H1 (cell line): ENCODE measurements around the gene GOLGA6C. TPM values are rescaled to one million over a fixed set of nuclear protein-coding genes. Genes with fewer than 3 reads are reported as not detected.
"Not testable (repeated sequence)": the region's sequence is repeated elsewhere in the genome, so short reads cannot be mapped to it uniquely, and the experiment has no call there.

Experiments
- CTCF ChIA-PET: fragments of 300-600 bp; sonication (Branson Sonifier 250); formaldehyde crosslinking; loops from one replicate; lab custom pipeline; 2021; ENCODE audit not compliant: partially characterized antibody; lab: Charles Lee
- POLR2A ChIA-PET: fragments of 300-600 bp; sonication (Branson Sonifier 250); formaldehyde crosslinking; loops from one replicate; lab custom pipeline; 2021; ENCODE audit warnings: inconsistent platforms; ENCODE audit not compliant: partially characterized antibody; lab: Charles Lee
- DNase-seq, 2 experiments: peaks; one replicate each; pipeline versions ENCODE4 v3.0.0 to v3.0.0-alpha.2; 2010 to 2022; ENCODE audit warnings: low spot score in 2 of 2, low read depth in 1 of 2, mixed read lengths in 1 of 2
- FAIRE-seq: peaks from 2 replicates; lab custom pipeline; 2011; peaks lifted over from hg19 to GRCh38; lab: Jason Lieb, UNC
- H2AFZ ChIP-seq: 2 replicates; pipeline ENCODE4 v1.8.1; 2012; ENCODE audit warnings: low read length, inconsistent platforms
- H2AK5ac ChIP-seq: 2 replicates; pipeline ENCODE4 v1.6.1; 2013; ENCODE audit warnings: low read depth, low read length
- H2BK120ac ChIP-seq: replicated peaks from 2 replicates; pipeline ENCODE3; 2013; ENCODE audit warnings: low read depth, low read length, inconsistent platforms
- H2BK12ac ChIP-seq: 2 replicates; pipeline ENCODE4 v1.6.1; 2013; ENCODE audit warnings: low read depth, low read length
- H2BK15ac ChIP-seq: 2 replicates; pipeline ENCODE4 v1.6.1; 2013; ENCODE audit warnings: low read length
- H2BK20ac ChIP-seq: 2 replicates; pipeline ENCODE4 v1.6.1; 2013; ENCODE audit warnings: low read length
- H2BK5ac ChIP-seq: 2 replicates; pipeline ENCODE4 v1.6.1; 2013; ENCODE audit warnings: low read depth, low read length
- H3K14ac ChIP-seq: 2 replicates; pipeline ENCODE4 v1.6.1; 2013; ENCODE audit warnings: inconsistent platforms; ENCODE audit not compliant: insufficient read length
- H3K18ac ChIP-seq: 2 replicates; pipeline ENCODE4 v1.6.1; 2013; ENCODE audit warnings: low read length; ENCODE audit errors: extremely low read depth
- H3K23ac ChIP-seq: 2 replicates; pipeline ENCODE4 v1.6.1; 2013; ENCODE audit warnings: inconsistent platforms; ENCODE audit not compliant: insufficient read length
- H3K23me2 ChIP-seq: 2 replicates; pipeline ENCODE4 v1.6.1; 2013; ENCODE audit warnings: low read depth, low read length
- H3K27ac ChIP-seq: 2 replicates; pipeline ENCODE4 v1.6.1; 2011; ENCODE audit warnings: low read depth, low read length, inconsistent platforms
- H3K27me3 ChIP-seq, 4 experiments: replicated peaks in 1 of 4; 1 replicate in 1 of 4; 2 replicates in 3 of 4; pipeline versions ENCODE4 v1.6.1 to v1.8.1; 2011 to 2013; ENCODE audit warnings: low read length in 3 of 4, mild to moderate bottlenecking in 3 of 4, inconsistent platforms in 2 of 4, mixed read lengths in 2 of 4, moderate library complexity in 1 of 4; ENCODE audit not compliant: control insufficient read depth in 3 of 4, insufficient read depth in 3 of 4; ENCODE audit errors: extremely low read depth in 1 of 4
- H3K36me3 ChIP-seq, 4 experiments: 2 replicates each; pipeline versions ENCODE4 v1.6.1 to v1.8.1; 2011 to 2013; ENCODE audit warnings: mild to moderate bottlenecking in 4 of 4, low read length in 3 of 4, moderate library complexity in 2 of 4, control low read depth in 1 of 4, inconsistent platforms in 1 of 4; ENCODE audit not compliant: insufficient read depth in 4 of 4, control insufficient read depth in 2 of 4
- H3K4ac ChIP-seq: replicated peaks from 2 replicates; pipeline ENCODE3; 2013; ENCODE audit warnings: low read length, low read depth, mixed read lengths, inconsistent platforms; ENCODE audit not compliant: insufficient read length
- H3K4me1 ChIP-seq, 4 experiments: replicated peaks in 1 of 4; 1 replicate in 1 of 4; 2 replicates in 3 of 4; pipeline versions ENCODE4 v1.6.1 to v1.8.1; 2011 to 2013; ENCODE audit warnings: low read length in 3 of 4, inconsistent platforms in 2 of 4, mixed read lengths in 1 of 4; ENCODE audit not compliant: insufficient read depth in 4 of 4, control insufficient read depth in 3 of 4
- H3K4me2 ChIP-seq, 2 experiments: 2 replicates each; pipeline versions ENCODE4 v1.6.1 to v1.8.1; 2011 to 2013; ENCODE audit warnings: low read depth in 2 of 2, low read length in 2 of 2, control low read depth in 1 of 2, inconsistent platforms in 1 of 2, mild to moderate bottlenecking in 1 of 2; ENCODE audit not compliant: insufficient read depth in 1 of 2
- H3K4me3 ChIP-seq, 4 experiments: fragments of 200-600, 300-600 bp in 1 of 4; sonication (generic), shearing (Covaris generic), sonication (Bioruptor Twin) in 1 of 4; 2 replicates each; pipeline versions ENCODE4 v1.5.1 to v1.8.1; 2011 to 2016; ENCODE audit warnings: low read length in 4 of 4, low read depth in 3 of 4, control low read depth in 2 of 4, inconsistent platforms in 2 of 4, mild to moderate bottlenecking in 2 of 4, mixed read lengths in 1 of 4, moderate library complexity in 1 of 4; ENCODE audit not compliant: insufficient read depth in 2 of 4; ENCODE audit errors: extremely low read depth in 1 of 4
- H3K56ac ChIP-seq: replicated peaks from 2 replicates; pipeline ENCODE3; 2013; ENCODE audit warnings: low read depth, mild to moderate bottlenecking, mixed read lengths, low read length, inconsistent platforms; ENCODE audit not compliant: insufficient read length
- H3K79me1 ChIP-seq: 2 replicates; pipeline ENCODE4 v1.6.1; 2013; ENCODE audit warnings: low read depth, low read length, control low read depth
- H3K79me2 ChIP-seq, 2 experiments: 2 replicates each; pipeline versions ENCODE4 v1.6.1 to v1.8.1; 2012 to 2013; ENCODE audit warnings: low read length in 2 of 2, mild to moderate bottlenecking in 2 of 2, inconsistent platforms in 1 of 2; ENCODE audit not compliant: insufficient read depth in 2 of 2, control insufficient read depth in 1 of 2
- H3K9ac ChIP-seq, 4 experiments: replicated peaks in 1 of 4; 1 replicate in 1 of 4; 2 replicates in 3 of 4; pipeline versions ENCODE4 v1.6.1 to v1.8.1; 2011 to 2013; ENCODE audit warnings: low read depth in 3 of 4, low read length in 3 of 4, control low read depth in 2 of 4, mild to moderate bottlenecking in 2 of 4, moderate library complexity in 2 of 4, inconsistent platforms in 1 of 4; ENCODE audit errors: extremely low read depth in 1 of 4
- H3K9me3 ChIP-seq, 2 experiments: 2 replicates each; pipeline versions ENCODE4 v1.6.1 to v1.8.1; 2012 to 2013; ENCODE audit warnings: mild to moderate bottlenecking in 2 of 2, moderate library complexity in 2 of 2, control low read depth in 1 of 2, inconsistent platforms in 1 of 2, low read depth in 1 of 2, low read length in 1 of 2, mixed read lengths in 1 of 2; ENCODE audit not compliant: insufficient read depth in 2 of 2
- H4K20me1 ChIP-seq, 2 experiments: replicated peaks in 1 of 2; 2 replicates each; pipeline versions ENCODE3 to v1.8.1; 2011 to 2013; ENCODE audit warnings: inconsistent platforms in 2 of 2, low read length in 2 of 2, mild to moderate bottlenecking in 1 of 2; ENCODE audit not compliant: insufficient read depth in 2 of 2, control insufficient read depth in 1 of 2
- H4K5ac ChIP-seq: 2 replicates; pipeline ENCODE4 v1.6.1; 2013; ENCODE audit warnings: low read length, low read depth, mixed read lengths, inconsistent platforms; ENCODE audit not compliant: insufficient read length
- H4K8ac ChIP-seq: 2 replicates; pipeline ENCODE4 v1.8.0; 2013; ENCODE audit warnings: mild to moderate bottlenecking, moderate library complexity, low read length, inconsistent platforms; ENCODE audit not compliant: insufficient read depth; ENCODE audit errors: extremely low read depth
- H4K91ac ChIP-seq: replicated peaks from 2 replicates; pipeline ENCODE3; 2013; ENCODE audit warnings: low read length, mixed read lengths, inconsistent platforms; ENCODE audit not compliant: insufficient read length
- WGBS, 2 experiments: shearing (Covaris generic) in 1 of 2; methylation state at CpG; one replicate each; pipeline versions ENCODE4 v1.1.6 to v1.1.7; 2013 to 2015; ENCODE audit warnings: low lambda C conversion rate in 2 of 2, mixed read lengths in 2 of 2, inconsistent platforms in 1 of 2, low coverage in 1 of 2, missing lambda C conversion rate in 1 of 2; ENCODE audit not compliant: insufficient replicate concordance in 2 of 2, insufficient coverage in 1 of 2, insufficient read length in 1 of 2; ENCODE audit errors: extremely low coverage in 1 of 2, missing lambda C conversion rate in 1 of 2; 5-methylcytosine and 5-hydroxymethylcytosine counted together
- polyA plus RNA-seq, 7 experiments: library from polyadenylated mRNA; depleted of rRNA in 3 of 7; stranded (reverse) in 5 of 7; unstranded in 2 of 7; fragments of >200 nt in 5 of 7; fragments of 200-250 nt in 2 of 7; gene quantifications; 1 replicate in 5 of 7; 2 replicates in 1 of 7; 4 replicates in 1 of 7; pipeline versions ENCODE4 v1.2.1 to v1.2.3, GENCODE V29; 2011 to 2013; ENCODE audit warnings: missing spikeins in 2 of 7, mixed read lengths in 2 of 7
- total RNA-seq: library from RNA; stranded (reverse); fragmentation: NEBNext Ultra II Directional; extraction: Animal tissue kit (Norgen Biotek cat#: 25700); gene quantifications from 2 replicates; pipeline ENCODE4 v1.2.1, GENCODE V29; 2021

The GOLGA6C gene
- total and polyA plus RNA-seq, 2 of the 8 experiments (the other 6 are each of a cell fraction or from before 2014, with no cell fraction given): 0.14 to 0.35 TPM

- H3K27ac ChIP-seq, H4K5ac ChIP-seq, H2BK20ac ChIP-seq, H3K4me2 ChIP-seq, CTCF ChIA-PET, H3K79me2 ChIP-seq, H3K23me2 ChIP-seq, H3K14ac ChIP-seq, POLR2A ChIA-PET, H4K91ac ChIP-seq, H2BK15ac ChIP-seq, H3K23ac ChIP-seq, H2BK120ac ChIP-seq, H3K9me3 ChIP-seq, H3K36me3 ChIP-seq, H3K56ac ChIP-seq, H2AK5ac ChIP-seq, DNase-seq, H3K18ac ChIP-seq, FAIRE-seq, H2BK5ac ChIP-seq, H3K9ac ChIP-seq, H2AFZ ChIP-seq, H3K4me3 ChIP-seq, H4K8ac ChIP-seq, H2BK12ac ChIP-seq, H3K79me1 ChIP-seq, H4K20me1 ChIP-seq, H3K4ac ChIP-seq, H3K4me1 ChIP-seq, H3K27me3 ChIP-seq: not testable (repeated sequence)
- WGBS, 2 experiments: 88% methylated on average over 4 of the region's 16 CpGs; no CpG with 5 or more reads in 1 of the 2 experiments
Measured at GRCh38 chr15:75258620-75259343, 648 bp downstream of the GOLGA6C start.

- H3K23me2 ChIP-seq, POLR2A ChIA-PET, H2BK20ac ChIP-seq, H3K4ac ChIP-seq, H3K36me3 ChIP-seq, H2BK120ac ChIP-seq, H3K79me2 ChIP-seq, H3K56ac ChIP-seq, H3K9ac ChIP-seq, H4K5ac ChIP-seq, H4K20me1 ChIP-seq, H3K14ac ChIP-seq, H3K79me1 ChIP-seq, H3K9me3 ChIP-seq, FAIRE-seq, H3K4me3 ChIP-seq, H2BK5ac ChIP-seq, H2BK12ac ChIP-seq, H2AK5ac ChIP-seq, H3K27me3 ChIP-seq, H3K4me1 ChIP-seq, H2AFZ ChIP-seq, H4K8ac ChIP-seq, H3K27ac ChIP-seq, H3K4me2 ChIP-seq, CTCF ChIA-PET, H3K18ac ChIP-seq, DNase-seq, H3K23ac ChIP-seq, H2BK15ac ChIP-seq, H4K91ac ChIP-seq: not testable (repeated sequence)
- no CpG with 5 or more reads among the region's 3 CpGs for WGBS, 2 experiments
Measured at GRCh38 chr15:75259873-75260272, 1.7 kb downstream of the GOLGA6C start.
